HG02571 (cell line): ENCODE data around the gene LTF.

Experiments
- ATAC-seq: cut with Tn5 transposase; IDR thresholded peaks from one replicate; pipeline ENCODE4 v1.9.1; 2021; ENCODE audit warnings: mild to moderate bottlenecking, moderate library complexity; ENCODE audit not compliant: unreplicated experiment

LTF gene

DNA sequence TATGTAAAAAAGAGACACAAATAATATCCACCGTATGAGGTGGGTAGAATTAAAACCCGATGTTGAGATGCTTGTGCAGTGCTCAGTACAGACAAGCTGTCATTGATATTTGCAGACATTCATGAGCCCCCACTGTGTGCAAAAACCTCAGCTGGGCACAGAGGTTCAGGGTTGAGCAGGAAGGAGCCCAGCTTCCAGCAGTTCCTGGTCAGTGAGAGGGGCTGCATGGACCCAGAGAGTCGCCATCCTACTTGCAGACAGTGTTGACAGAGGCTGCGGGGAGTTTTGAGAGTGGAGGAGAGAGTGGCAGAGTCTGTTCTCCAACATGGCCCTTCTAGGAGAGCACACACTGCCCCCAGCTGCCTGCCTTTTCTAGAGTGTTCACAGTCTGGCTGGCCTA is 6.1 kb upstream of the LTF start:
- ATAC-seq, result no peak

DNA sequence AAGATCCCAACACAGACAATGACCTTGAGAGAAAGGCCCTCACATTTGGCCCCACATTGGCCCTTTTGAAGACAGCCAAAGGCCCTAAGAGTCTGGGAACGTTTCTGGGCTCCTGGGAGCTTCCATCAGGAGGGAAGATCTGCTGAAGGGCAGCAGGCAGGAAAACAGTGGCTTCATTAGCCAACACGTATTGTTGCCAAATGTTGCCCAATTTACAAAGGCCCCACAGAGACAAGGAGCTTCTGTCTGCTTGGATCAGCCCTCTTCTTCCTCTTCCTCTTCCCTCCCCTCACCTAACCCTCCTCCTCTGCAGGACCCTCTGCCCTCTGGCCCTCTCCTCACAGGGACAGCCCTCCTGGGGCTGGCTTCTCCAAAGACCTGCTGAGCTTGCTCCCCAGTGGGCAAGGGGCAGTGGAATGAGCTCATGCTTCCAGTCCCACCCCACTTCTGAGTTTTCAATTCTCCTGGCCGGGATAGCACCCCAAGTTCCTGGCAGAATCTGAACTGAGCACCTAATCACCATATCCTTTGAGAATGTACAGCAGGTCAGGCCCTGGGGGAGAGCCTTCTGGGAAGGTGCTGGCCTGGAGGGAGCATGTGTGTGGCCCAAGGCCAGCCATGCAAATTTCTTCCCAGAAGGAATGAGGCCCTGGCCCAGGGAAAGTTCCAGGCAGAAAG is 5.1 kb upstream of the LTF start:
- no peak for ATAC-seq

DNA sequence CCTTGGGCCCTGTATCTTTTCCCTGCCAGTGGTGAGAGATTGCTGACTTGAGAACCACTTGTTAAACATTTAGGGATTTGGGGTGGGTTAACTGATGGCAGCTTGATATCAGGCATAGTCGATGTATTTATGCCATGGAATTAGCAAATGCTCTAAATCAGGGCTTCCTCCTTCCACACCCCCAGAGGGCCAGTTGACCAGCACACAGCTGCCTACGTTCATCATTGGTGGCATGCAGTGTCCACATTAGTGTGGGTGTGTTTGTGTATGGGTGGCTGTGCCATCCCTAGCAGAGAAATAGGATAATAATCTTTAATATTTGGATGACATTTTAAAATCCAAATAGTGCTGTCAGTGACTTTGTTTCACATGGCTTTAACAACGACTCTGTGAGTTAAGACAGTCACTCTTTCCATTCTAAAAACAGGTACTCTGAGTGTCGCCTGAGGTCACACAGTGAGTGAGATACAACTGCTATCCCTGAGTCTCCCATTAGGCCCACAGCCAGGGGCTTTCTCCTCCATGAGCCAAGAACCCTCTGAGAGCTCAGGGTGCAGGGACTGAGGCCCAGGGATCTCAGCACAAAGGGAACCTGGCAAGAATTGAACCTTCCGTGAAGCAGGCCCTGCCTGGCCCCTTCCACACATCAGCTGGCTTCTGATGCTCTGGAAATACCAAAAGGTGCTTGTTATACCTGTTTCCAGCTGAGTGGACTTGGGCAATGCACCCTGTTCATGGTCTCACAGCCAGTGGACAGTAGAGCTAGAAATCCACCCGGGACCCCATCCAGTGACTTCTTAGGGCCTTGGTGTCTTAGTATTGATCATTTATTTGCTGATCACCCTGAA is 4.3 kb upstream of the LTF start:
- no peak for ATAC-seq

DNA sequence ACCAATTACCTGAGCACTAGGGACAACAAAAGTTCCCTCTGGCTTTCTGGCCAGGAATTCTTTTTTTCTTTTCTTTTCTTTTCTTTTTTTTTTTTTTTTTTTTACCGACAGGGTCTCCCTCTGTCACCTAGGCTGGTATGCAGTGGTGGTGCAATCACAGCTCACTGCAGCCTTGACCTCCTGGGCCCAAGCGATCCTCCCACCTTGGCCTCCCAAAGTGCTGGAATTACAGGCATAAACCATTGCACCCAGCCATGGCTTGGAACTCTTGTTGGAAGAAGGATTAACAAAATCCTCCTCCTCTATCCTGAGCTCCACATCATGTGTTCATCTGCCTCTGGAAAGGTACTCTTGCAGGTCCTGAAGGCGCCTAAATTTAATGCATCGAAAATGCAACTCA is 2.9 kb upstream of the LTF start:
- no peak for ATAC-seq

DNA sequence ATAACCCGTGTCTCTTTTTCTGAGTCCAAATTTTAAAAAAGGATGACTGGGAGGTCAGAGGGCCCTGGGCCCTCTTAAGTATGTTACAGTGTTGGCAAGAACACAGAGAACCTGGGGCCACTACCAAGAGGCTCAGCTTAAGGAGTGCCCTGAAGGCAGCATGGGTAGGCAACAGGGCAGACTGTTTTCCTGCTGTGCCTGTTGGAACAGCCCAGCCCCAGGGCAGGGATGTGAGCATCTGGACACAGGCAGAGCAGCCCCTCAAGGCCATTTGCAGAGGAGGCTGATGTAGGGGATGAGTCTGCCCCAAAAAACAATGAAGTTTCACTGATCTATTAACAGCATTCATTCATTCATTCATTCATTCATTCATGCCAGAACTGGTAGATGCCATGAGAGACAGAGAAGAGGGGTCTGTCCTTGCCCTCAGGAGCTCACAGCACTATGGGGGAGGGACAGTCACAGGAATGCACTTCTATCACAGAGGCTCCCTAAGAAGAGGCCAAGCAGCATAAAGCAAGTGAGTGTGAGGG is 2.2 kb upstream of the LTF start:
- ATAC-seq, result no peak

DNA sequence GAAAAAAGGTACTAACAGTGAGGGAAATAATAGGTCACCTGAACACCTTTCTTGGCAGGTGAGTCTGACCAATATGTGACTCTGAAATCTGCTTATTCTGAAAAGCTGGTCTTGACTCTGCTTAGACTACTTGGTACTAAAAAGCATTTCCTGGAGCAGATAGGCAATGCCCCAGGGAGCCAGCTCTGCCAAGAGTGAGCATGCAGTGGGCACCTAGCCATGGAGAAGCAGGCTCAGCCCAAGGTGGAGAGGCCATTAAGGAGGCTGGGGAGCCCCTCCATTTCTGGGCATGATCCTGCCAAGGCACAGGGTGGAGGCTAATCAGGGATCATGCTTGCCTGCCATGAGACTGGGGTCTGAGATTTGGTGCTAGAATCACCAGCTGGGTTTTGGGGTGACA is 1.6 kb upstream of the LTF start:
- ATAC-seq, result no peak

DNA sequence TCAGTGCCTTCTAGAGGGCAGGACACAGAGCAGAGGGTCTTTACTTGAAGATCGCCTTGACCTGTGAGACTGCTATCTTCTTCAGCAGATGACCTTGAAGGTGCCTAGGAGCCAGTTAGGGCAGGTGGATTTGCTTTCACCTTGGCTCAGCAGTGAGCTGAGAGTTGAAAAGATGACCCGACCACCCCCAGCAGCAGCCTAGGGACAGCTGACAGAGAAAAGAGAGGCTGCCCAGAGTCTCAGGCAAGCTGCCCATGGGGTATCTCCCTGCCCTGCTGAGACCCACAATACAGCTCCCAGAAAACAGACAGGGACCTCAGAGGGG is 453 bp upstream of the LTF start:
- ATAC-seq, result no peak

DNA sequence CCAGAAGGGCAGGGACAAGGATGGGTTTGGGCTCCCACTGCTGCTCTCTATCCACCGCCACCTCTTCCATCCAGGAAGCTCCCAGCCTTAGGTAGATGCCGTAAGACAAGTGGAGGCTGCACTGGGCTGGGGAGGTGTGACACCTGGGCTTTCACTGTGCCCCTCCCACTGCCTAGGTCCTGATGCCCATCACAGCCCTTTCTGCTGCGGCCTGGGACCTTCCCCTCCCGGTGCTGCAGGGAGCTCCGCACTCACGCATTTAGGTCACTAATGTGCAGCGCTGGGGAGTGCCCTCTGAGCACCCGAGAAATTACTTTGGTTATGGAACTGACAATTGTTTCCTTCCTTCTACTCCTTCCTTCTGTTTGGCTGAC is 850 bp downstream of the LTF start:
- ATAC-seq, result no peak

DNA sequence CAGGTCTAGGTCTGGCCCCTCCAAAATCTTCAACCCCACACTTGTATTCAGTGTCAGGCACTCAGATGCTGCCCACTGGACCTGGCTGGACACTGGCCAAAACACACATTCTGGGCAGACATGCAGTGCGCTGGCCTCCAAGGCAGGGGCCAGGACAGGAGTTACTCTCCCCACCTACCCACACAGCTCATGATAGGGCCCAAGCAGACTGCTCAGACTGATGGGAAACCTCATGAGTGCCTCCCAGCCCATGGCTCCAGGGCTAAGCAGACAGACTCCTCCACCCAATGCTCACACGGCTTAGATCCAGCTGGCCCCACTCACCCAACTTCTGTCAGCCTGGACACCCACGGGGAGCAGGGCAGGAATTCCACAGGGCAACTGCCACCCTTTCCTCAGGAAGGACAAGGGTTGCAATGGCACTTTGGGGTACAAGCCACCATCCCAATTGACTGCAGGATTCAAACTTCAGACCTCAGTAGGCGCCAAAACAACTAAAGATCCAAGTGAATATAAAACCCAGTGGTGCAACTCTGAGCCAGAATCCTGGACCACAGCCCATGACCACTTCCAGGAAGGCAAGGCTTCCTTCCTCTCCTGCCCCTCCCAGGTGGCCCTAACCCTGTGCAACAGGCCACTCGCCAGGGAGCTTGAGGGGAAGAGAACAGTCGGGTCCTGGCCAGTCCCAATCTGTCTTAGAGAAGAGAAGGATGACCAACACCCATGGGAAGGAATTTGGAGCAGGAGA is 1.4 kb downstream of the LTF start:
- ATAC-seq, result no peak

DNA sequence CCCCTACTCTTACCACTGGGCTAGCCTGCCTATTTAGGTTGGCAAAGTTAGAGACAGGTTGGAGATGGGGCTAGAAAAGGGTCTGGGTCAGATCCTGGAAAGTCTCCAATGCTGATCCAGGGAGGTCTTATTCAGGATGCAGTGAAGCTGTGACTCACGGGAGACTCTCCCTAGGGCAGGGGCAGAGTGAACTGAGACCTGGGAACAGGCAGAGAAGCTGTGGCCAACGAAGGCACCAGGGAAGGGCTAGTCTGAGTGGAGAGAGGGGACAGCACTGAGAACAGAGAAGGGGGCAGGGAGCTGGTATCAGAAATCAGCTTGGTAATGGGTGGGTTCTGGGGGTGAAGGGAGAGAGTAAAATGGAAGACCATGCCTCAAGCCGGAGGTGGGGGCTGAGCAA is 2.2 kb downstream of the LTF start:
- no peak for ATAC-seq

DNA sequence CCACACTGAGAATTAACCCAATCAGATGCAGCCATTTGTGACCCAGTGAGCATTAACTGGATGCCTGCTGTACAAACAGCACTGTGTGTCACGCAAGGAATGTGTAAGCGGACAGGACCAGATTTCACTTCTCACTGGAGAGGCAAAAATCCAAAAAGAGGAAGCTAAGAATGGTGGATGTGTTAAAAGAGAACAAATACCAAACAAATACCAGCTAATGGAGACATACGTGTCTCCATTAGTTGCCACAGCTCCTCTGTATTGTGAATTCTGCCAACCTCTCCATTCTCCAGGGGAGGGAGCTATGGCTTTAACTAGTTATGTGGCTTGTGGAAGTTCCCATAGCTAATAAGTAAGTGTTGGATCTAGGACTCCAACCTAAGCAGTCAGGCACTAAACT is 2.6 kb downstream of the LTF start:
- ATAC-seq, result no peak

DNA sequence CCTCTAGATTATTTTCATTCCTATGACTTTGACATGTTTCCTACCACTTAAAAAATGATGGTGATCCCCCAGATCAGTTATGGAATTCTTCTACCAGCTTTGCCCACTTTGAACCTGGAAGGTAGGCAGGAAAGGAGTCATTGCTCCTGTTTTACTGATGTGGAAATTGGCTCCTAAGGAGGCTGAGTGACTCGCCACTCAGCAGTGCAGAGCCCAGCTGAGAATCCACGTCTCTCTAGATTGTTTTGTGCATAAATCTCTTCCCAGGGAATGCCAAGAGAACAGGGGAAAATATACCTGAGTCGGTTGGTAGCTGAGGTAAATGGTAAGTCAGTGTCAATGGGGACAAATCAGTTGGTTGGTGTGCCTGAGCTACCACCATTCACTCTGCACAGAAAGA is 4.7 kb downstream of the LTF start:
- no peak for ATAC-seq

DNA sequence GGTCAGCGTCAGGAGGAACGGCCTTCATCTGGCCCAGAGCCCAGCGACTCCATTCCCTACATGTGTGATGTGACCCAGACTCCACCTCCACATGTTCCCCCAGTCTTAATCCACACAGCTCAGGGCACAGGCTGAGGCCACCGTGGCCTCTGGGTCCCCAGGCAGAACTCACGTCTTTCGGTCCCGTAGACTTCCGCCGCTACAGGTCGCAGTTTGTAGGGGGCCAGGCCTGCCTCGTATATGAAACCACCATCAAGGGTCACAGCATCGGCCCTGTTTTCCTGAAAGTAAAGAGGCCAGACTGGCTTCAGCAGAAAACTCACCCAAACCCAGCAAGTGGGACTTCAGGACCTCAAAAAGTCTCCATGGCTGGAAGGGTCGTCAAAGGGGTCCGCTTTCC is 8.6 kb downstream of the LTF start:
- no peak for ATAC-seq

DNA sequence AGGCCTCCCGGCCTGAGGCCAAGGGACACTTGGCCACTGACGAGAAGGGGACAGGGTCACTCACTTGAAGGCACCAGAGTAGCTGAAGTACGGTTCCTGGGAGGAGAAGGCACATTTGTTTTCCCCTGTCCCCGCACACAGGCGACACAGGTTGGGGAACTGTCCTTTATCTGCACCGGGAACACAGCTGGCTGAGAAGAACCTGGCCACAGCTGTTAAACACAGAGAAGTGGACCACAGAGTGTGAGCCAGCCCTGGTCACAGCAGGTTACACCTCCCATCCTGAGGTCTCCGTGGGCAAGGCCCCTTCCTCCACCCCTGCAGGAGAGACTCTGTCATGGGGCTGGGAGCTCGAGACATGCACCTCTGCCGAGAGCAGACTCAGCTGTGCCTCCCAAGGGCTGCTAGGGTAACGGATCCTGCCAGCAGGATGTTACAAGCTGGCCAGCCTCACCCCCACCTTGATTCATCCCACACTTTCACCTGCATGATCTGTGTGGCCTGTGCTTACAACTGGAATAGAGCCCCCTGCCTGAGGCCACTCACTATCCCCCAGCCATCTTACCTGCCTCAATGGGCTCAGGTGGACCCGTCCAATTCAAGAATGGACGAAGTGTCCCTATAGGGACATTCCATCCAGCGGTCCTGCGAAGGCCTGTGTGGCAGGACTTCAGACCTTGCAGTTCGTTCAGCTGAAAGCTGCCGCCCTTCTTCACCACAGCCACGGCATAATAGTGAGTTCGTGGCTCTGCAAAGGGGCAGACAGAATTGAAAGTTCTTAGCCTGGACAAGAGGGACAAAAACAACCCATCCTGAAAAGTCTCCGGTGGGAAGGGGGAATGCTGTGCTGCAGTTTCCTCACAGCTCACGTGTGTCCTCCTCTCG is 9.2 kb downstream of the LTF start:
- ATAC-seq, result no peak

DNA sequence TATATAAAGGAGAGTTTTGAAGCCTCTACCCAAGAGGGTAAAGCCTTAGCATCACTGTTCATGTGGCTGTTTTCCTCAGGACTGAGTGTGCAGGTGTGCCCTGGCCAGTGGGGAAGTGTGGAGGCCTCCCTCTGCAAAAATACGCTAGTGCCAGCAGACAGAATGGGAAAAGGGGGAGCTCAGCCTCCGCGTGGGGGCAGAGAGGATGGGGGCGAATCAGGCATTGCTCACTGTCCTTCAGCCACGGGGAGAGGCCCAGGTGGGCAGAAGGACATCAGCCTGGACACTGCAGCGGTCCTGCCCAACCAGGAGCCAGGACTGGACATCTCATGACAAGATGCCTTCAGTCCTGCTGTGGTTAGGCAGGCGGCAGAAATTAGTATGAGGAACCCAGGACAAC is 10.1 kb downstream of the LTF start:
- no peak for ATAC-seq

DNA sequence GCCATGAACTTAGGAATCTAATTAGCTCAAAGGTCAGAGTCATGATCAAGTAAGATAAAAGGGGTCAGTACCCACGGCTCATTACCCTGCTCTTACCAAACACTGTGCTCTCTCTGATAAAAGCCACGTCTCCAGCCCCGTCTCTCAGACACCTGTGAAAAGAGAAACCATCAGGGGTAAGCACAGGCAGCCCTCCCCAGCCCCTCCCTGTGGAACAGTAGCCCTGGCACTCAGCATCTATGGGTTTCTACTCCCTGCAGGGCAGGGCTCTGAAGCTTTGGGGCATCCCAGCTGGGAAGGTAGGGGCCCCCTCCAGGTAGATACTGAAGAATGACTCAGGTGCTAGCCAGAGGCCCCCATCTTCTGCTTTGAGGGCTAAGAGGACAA is 10.5 kb downstream of the LTF start:
- ATAC-seq, result no peak

DNA sequence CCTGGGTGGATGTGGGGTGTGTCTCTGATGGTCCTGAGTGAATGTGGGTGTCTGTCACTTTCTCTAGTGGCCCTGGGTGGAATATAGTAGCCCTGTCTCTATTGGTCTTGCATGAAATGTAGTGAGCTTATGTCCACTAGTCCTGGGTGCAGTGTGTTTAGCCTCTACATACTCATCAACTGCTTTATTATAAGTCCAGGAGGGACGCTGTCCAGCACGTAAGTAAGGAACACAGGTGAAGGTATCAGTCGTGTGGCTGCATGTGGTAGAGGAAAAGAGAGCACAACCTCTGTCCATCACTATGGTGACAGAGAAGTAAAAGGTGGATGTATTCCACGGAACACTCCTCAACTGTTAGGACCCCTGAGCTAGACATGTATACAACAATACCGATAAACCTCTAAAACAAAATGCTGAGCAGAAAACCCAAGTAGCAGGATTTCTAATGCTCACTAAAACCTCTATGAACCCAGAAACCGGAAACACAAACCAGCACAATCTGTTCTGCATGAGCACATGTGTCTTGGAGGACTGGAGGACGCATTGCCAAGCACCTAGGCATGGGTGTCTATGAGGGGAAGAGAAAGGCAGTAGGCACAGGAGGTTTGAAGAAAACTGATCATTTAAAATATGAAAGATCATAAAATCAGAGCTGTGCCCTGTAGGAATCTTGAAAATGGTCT is 11.0 kb downstream of the LTF start:
- ATAC-seq, result no peak

DNA sequence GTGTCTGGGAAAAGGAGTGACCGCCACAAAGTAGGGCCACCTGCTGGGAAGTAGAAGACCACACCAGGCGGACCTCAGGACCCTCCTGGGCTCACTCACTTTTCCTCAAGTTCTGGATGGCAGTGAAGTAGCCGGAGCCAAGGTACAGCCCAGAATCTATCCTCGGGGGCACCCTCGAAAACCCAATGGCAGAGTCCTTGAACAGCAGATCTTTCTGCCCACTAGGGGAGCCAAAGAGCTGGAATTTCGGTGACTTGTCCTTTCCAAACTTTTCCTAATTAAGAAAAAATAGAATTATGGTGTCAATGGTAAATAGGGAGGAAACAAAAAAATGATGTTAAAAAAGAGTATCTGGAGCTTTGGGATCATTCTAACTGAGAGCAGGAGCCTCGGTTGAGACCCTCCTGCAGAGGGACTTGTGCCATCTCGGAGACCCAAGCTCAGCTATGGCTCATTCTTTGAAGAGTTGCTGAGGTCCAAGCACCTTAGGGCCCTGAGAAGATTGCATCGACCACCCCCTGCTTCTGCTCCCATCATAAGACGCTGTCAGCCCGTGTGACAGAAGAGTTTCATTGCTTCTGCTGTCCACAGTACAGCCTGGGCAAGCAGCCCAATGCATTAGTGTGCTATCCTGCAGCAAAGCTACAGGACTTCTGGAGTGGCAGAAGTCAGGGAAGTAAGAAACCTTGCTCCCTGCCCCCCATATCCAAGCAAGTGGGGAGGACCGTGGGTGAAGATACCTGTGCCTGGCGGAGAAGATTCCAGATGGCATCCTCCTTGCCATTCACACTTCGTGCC is 14.8 kb downstream of the LTF start:
- no peak for ATAC-seq

DNA sequence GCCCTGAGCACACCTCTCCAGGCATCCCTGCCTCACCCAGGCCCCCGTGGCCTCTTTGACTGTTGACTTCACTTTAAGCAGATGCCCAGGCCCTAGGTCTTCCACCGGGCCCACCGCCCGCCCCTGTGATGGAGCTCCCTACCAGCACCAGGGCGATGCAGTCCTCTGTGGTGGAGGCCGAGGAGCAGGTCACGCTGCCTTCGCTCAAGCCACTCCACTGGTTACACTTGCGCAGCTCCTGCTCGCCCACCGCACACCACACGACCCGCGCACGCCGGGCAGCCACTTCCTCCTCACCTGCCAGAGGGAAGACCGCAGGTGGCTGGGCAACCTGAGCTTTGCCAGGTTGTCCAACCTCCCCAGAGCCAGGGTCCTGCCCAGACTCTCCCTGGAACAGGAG is 16.0 kb downstream of the LTF start:
- no peak for ATAC-seq
